Memory B cell (primary cell): Measurements from ENCODE around the gene METTL23.
A peak's percentile ranks its signal among the peaks of the same experiment; 100 is the strongest.
"Not testable (repeated sequence)": the region's sequence is repeated elsewhere in the genome, so short reads cannot be mapped to it uniquely, and the experiment has no call there.

Experiments
- ATAC-seq: fragments of 150-1000 bp; cut with Tn5 transposase; 2 replicates; pipeline ENCODE4 v1.10.0; 2021; ENCODE audit warnings: low read depth, mild to moderate bottlenecking, moderate library complexity
- DNase-seq, 2 donors: peaks; one replicate each; pipeline ENCODE4 v3.0.0; 2022; ENCODE audit warnings: low spot score in 2 of 2
- H3K27ac Mint-ChIP-seq: one replicate; pipeline ENCODE4 v1.8.0; 2022; ENCODE audit warnings: mild to moderate bottlenecking, moderate library complexity, mixed read lengths
- H3K27me3 Mint-ChIP-seq: one replicate; pipeline ENCODE4 v1.8.0; 2022; ENCODE audit warnings: mixed read lengths
- H3K36me3 Mint-ChIP-seq: one replicate; pipeline ENCODE4 v1.8.0; 2022; ENCODE audit warnings: mild to moderate bottlenecking, mixed read lengths
- H3K4me1 Mint-ChIP-seq: one replicate; pipeline ENCODE4 v1.8.0; 2022; ENCODE audit warnings: mixed read lengths
- H3K4me3 Mint-ChIP-seq: one replicate; pipeline ENCODE4 v1.8.0; 2022; ENCODE audit warnings: mild to moderate bottlenecking, moderate library complexity, mixed read lengths
- H3K9me3 Mint-ChIP-seq: one replicate; pipeline ENCODE4 v1.8.0; 2022; ENCODE audit warnings: mixed read lengths

Gene METTL23

GRCh38 chr17:76687298-76688164 lies 39.1 kb upstream of the METTL23 start:
- DNase-seq, result no peak
- ATAC-seq, result no peak
- H3K4me3 Mint-ChIP-seq, result no peak overlapping the region
- H3K9me3 Mint-ChIP-seq, result no peaks in the 10 kb centered on the region
- H3K36me3 Mint-ChIP-seq, result no peaks in the 10 kb centered on the region
- peaks cover 6% of the 10 kb centered on the region for H3K27me3 Mint-ChIP-seq
- H3K27ac Mint-ChIP-seq, result no peak overlapping the region
- no peaks in the 10 kb centered on the region for H3K4me1 Mint-ChIP-seq

- ATAC-seq, result no peak
- no peaks in the 10 kb centered on the region for H3K9me3 Mint-ChIP-seq
- no peak overlapping the region for H3K4me3 Mint-ChIP-seq
- peaks cover 6% of the 10 kb centered on the region for H3K27me3 Mint-ChIP-seq
- no peaks in the 10 kb centered on the region for H3K4me1 Mint-ChIP-seq
- no peak for DNase-seq
- no peak overlapping the region for H3K27ac Mint-ChIP-seq
- H3K36me3 Mint-ChIP-seq, result no peaks in the 10 kb centered on the region
Observed at GRCh38 chr17:76688165-76688622, 38.4 kb upstream of the METTL23 start.

DNA sequence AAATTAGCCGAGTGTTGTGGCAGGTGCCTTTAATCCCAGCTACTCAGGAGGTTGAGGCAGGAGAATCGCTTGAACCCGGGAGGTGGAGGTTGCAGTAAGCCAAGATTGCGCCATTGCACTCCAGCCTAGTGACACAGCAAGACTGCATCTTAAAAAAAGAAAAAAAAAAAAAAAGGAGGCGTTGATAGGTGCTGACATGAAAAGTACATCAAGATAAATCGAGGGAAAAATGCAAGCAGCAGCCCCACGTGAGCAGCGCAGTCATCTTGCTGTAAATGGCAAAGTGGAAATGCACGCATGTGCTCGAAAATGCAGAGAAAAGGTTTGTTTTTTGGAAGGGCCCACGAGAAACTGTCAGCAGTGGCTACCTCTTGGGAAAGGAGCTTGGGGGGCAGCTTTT lies 36.8 kb upstream of the METTL23 start:
- Mint-ChIP-seq H3K4me1 (no peaks in the 10 kb centered on the region), H3K36me3 (no peaks in the 10 kb centered on the region), H3K27ac (no peak overlapping the region), H3K27me3 (peaks cover 7% of the 10 kb centered on the region), H3K4me3 (no peak overlapping the region), H3K9me3 (no peaks in the 10 kb centered on the region)
- ATAC-seq (no peak), DNase-seq (no peak)

DNA sequence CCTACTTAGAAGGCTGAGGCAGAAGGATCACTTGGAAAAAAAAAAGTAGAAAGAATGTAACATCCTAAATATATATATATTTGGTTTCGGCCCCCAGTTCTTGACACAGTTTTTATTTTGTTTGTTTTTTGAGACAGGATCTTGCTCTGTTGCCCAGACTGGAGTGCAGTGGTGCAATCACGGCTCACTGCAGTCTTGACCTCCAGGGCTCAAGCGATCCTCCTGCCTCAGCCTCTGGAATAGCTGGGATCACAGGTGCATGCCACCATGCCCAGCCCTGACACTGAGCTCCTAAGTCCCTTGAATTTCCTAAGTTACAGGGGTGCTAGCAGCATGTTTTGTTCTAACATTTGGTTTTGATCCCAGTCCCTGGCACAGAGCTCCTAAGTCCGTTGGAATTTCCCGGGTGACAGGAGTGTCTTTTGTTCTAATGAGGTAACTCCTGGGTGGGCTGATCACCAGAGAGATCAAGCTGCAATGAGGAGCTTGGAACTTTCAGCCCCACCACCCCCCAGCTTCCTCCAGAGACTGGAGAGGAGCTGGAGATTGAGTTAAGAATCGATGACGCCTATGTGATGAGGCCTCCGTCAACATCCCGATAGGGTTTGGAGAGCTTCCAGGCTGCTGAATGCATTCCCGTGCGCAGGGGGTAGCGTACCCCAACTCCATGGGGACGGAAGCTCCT lies 35.9 kb upstream of the METTL23 start:
- Mint-ChIP-seq H3K4me3 (no peak overlapping the region), H3K4me1 (peaks cover 2% of the 10 kb centered on the region), H3K36me3 (peaks cover 1% of the 10 kb centered on the region), H3K9me3 (no peaks in the 10 kb centered on the region), H3K27me3 (peaks cover 9% of the 10 kb centered on the region), H3K27ac (no peak overlapping the region)
- ATAC-seq, result no peak
- no peak for DNase-seq

DNA sequence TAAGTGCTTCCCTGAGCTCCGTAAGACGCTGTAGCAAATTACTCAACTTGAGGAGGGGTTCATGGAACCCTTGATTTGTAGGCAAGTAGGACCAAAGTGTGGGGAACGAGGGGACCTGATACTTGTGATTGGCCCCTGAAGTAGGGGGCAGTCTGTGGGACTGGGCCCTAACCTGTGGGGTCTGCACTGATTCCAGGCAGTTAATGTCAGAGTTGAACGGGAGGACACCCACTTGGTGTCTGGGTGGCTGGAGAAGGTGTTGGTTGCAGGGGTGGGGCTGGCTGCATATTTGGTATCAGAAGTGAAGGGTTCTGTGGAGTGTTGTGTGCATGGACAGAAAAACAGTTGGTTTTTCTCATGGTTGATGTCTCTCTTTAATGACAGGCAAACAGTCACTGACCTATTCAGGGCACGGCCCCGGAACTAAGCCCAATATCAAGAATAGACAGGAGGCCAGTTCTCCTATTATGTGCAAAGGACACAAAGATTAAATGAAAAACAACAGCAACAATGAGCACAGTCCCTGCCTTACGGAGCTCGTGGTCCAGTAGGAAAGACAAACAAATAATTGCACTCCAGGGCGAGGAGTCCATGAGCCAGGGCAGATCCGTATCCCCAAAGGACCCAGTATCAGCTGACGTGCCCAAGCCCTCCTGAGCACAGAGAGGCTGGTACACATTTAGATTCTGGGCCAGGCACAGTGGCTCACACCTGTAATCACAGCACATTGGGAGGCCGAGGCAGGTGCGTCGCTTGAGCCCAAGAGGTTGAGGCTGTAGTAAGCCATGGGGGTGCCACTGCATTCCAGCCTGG lies 35.1 kb upstream of the METTL23 start:
- DNase-seq (no peak), ATAC-seq (no peak)
- Mint-ChIP-seq H3K4me1 (peaks cover 5% of the 10 kb centered on the region), H3K27me3 (peaks cover 9% of the 10 kb centered on the region), H3K27ac (no peak overlapping the region), H3K4me3 (no peak overlapping the region), H3K9me3 (no peaks in the 10 kb centered on the region), H3K36me3 (peaks cover 1% of the 10 kb centered on the region)

DNA sequence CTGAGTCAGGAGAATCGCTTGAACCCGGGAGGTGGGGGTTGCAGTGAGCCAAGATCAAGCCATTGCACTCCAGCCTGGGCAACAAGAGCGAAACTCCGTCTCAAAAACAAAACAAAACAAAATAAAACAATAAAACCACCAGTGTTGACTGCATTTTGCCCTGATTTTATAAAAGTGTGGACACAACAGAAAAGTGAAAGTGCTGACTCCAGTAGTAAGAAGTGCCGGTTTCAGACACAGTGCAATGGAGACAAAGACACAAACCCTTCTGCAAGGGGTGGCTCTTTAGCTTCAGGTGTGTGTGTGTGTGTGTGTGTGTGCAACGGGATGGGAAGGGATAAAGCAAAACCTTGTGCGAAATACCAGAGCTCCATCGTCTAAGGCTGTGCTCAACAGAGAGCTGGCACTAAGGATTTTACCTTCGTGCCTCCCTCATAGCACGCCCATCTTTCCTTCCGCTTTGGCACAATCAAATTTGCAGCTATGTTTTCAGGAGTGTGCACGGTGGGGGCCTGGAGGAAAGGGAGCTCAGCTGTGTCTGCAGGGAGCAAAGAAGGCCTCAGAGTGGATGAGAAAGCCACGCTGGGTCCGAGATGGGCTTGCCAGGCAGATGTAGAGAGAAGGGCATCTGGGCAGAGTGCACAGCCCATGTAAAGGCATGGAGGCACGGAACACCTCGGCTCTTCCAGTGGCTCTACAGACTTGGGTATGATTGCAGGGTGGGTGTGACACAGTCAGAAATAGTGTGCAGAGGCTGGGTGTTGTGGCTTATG lies 31.4 kb upstream of the METTL23 start:
- DNase-seq, result no peak
- H3K27ac Mint-ChIP-seq, result no peak overlapping the region
- H3K4me3 Mint-ChIP-seq, result no peak overlapping the region
- H3K36me3 Mint-ChIP-seq, result peaks cover 1% of the 10 kb centered on the region
- H3K4me1 Mint-ChIP-seq, result peaks cover 13% of the 10 kb centered on the region
- peaks cover 5% of the 10 kb centered on the region for H3K27me3 Mint-ChIP-seq
- H3K9me3 Mint-ChIP-seq, result no peaks in the 10 kb centered on the region
- ATAC-seq, result no peak

DNA sequence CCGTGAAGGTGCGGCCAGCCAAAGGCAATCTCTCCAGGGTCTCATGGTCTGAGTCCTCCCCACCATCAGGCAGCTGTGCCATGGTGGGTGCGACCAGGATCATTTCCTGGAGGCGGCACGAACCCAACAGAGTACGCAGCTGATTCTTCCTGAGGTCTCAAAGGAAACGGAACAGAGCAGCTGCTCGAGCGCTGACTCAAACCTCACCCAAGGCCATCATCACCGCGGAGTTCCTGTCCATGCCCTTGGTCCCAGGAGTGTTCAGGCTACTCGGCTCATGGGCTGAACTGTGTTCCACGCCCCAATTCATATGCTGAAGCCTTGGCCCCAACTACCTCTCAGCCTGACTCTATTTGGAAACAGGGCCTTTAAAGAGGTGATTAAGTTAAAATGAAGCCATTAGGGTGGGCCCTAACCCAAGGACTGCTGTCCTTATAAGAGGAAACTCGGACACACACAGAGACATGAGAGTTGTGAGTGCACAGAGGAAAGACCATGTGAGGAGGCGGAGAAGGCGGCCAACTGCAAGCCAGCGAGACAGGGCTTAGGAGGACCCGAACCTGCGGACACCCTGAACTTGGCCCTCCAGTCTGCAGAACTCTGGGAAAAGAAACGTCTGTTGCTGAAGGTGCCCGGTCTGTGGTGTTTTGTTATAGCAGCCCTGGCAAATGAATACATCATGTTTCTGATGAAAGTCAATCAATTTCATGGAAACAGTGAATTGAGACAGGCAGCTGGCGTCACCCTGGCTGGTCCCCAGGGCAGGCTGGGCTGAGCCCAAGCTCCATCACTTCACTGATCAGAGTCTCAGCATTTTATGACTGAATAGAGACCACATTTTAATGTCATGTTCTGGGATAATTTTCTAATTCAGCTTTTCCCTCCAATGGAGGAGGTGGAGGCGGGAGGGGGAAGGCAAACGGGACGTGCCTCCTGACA lies 29.6 kb upstream of the METTL23 start:
- peaks cover 17% of the 10 kb centered on the region for H3K4me1 Mint-ChIP-seq
- H3K36me3 Mint-ChIP-seq, result peaks cover 1% of the 10 kb centered on the region
- no peaks in the 10 kb centered on the region for H3K9me3 Mint-ChIP-seq
- DNase-seq (no peak), ATAC-seq (peak; percentile 53)
- peaks cover 5% of the 10 kb centered on the region for H3K27me3 Mint-ChIP-seq
- H3K27ac Mint-ChIP-seq, result no peak overlapping the region
- H3K4me3 Mint-ChIP-seq, result peak overlapping the region; percentile 41

- Mint-ChIP-seq H3K9me3 (no peaks in the 10 kb centered on the region), H3K4me3 (no peak overlapping the region)
Observed at GRCh38 chr17:76697702-76698465, 28.8 kb upstream of the METTL23 start.

GRCh38 chr17:76698466-76698977 lies 28.1 kb upstream of the METTL23 start:
- H3K9me3 Mint-ChIP-seq, H3K4me3 Mint-ChIP-seq, H3K27me3 Mint-ChIP-seq, H3K27ac Mint-ChIP-seq, ATAC-seq, H3K36me3 Mint-ChIP-seq, DNase-seq: not testable (repeated sequence)
- H3K4me1 Mint-ChIP-seq, result peaks cover 17% of the 10 kb centered on the region

More at GRCh38 chr17:76697702-76698465, 28.8 kb upstream of the METTL23 start:
- DNase-seq (no peak), ATAC-seq (no peak)
- Mint-ChIP-seq H3K4me1 (peaks cover 17% of the 10 kb centered on the region), H3K36me3 (peaks cover 1% of the 10 kb centered on the region), H3K27ac (no peak overlapping the region), H3K27me3 (peaks cover 5% of the 10 kb centered on the region)

DNA sequence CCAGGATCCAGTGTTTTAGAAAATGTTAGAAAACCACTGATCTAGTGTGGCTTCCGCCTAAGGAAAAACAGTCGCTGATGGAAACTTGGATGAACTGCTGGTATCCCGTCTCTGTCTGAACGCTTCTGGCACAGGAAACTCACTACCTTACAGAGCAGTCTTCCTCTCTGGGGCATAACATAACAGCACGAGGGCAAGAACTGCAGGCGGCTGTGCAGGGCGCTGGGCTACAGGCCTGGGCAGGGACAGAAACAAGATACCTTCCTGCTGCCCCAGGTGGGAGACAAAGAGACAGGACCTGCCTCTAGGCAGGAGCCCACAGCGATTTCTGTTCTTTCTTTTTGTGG lies 26.4 kb upstream of the METTL23 start:
- Mint-ChIP-seq H3K4me3 (no peak overlapping the region), H3K36me3 (peaks cover 1% of the 10 kb centered on the region), H3K27ac (peak overlapping the region; percentile 39), H3K9me3 (no peaks in the 10 kb centered on the region), H3K27me3 (peaks cover 3% of the 10 kb centered on the region), H3K4me1 (peaks cover 17% of the 10 kb centered on the region)
- ATAC-seq (peak; percentile 26), DNase-seq (no peak)

DNA sequence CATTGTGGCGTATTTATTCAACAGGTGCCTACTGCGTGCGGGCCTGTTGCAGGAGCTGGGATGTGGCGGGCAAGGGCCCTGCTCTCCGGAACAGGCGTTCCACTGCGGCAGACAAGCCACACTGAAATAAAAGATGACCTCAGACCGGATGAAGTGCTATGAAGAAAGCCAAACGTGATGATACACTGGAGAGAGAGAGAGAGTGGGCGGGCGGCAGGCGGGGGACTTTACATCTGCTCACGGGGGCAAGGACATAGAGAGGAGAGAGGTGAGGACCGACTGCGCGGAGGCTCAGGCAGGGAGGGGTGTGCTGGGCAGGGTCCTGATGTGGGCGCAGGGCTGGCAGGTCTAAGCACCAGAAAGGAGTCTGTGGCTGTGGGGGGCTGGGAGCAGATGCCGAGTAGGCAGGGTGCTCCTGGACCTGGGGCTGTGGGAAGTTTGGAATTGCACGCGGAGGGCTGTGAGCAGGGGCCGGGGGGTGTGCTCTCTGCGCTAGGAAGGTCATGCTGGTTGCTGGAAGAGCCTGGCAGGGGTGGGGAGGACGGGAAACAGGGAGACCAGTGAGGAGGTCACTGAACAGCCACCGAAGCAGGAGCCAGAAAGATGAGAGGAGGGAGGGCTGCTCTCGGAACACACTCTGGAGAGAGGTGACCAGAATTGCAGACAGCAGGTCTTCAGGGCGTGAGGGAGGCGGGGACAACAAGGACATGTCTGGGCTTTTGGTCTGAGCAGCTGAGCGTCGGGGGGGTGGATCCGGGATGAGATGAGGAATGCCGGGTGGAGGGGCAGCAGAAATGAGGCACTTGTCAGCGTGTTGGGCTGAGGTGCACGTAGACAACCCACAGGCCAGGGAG lies 25.8 kb upstream of the METTL23 start:
- peak; percentile 73 for ATAC-seq
- H3K27me3 Mint-ChIP-seq, result peaks cover 1% of the 10 kb centered on the region
- H3K27ac Mint-ChIP-seq, result peak overlapping the region; percentile 39
- peak overlapping the region; percentile 50 for H3K4me3 Mint-ChIP-seq
- no peaks in the 10 kb centered on the region for H3K9me3 Mint-ChIP-seq
- DNase-seq, result no peak
- H3K4me1 Mint-ChIP-seq, result peaks cover 15% of the 10 kb centered on the region
- H3K36me3 Mint-ChIP-seq, result no peaks in the 10 kb centered on the region
